ENCODE measurements around the gene VWF. TPM values are rescaled to one million over a fixed set of nuclear protein-coding genes. Genes with fewer than 3 reads are reported as not detected.
A peak's percentile ranks its signal among the peaks of the same experiment; 100 is the strongest.

VWF gene
- total RNA-seq, 1 donor from 2014 or later, result 0.70 TPM

GRCh38 chr12:6090803-6091202, 33.7 kb downstream of the VWF start:
- H3K4me3 Mint-ChIP-seq, result no peak overlapping the region

GRCh38 chr12:6088921-6089747, 35.3 kb downstream of the VWF start:
- peak overlapping the region; percentile 93 for H3K27ac Mint-ChIP-seq
- TF ChIP-seq, protein P1, sequence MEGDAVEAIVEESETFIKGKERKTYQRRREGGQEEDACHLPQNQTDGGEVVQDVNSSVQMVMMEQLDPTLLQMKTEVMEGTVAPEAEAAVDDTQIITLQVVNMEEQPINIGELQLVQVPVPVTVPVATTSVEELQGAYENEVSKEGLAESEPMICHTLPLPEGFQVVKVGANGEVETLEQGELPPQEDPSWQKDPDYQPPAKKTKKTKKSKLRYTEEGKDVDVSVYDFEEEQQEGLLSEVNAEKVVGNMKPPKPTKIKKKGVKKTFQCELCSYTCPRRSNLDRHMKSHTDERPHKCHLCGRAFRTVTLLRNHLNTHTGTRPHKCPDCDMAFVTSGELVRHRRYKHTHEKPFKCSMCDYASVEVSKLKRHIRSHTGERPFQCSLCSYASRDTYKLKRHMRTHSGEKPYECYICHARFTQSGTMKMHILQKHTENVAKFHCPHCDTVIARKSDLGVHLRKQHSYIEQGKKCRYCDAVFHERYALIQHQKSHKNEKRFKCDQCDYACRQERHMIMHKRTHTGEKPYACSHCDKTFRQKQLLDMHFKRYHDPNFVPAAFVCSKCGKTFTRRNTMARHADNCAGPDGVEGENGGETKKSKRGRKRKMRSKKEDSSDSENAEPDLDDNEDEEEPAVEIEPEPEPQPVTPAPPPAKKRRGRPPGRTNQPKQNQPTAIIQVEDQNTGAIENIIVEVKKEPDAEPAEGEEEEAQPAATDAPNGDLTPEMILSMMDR (conservative IDR thresholded peaks at IDR 0.05), result no peak
- peaks cover 24% of the 10 kb centered on the region for H3K4me1 Mint-ChIP-seq (ENCODE audit: unreplicated experiment)
- H3K9me3 Mint-ChIP-seq, result peaks cover 11% of the 10 kb centered on the region
- DNase-seq (ENCODE audit: extremely low spot score, unreplicated experiment), result no peak
- peak overlapping the region; percentile 72 for H3K4me3 Mint-ChIP-seq
- H3K27me3 Mint-ChIP-seq, result peaks cover 5% of the 10 kb centered on the region
- peaks cover 3% of the 10 kb centered on the region for H3K36me3 Mint-ChIP-seq

More at GRCh38 chr12:6090803-6091202, 33.7 kb downstream of the VWF start:
- TF ChIP-seq, protein P1 (conservative IDR thresholded peaks at IDR 0.05), result no peak
- Mint-ChIP-seq H3K36me3 (peaks cover 3% of the 10 kb centered on the region), H3K4me1 (ENCODE audit: unreplicated experiment) (peaks cover 20% of the 10 kb centered on the region), H3K27me3 (peaks cover 5% of the 10 kb centered on the region), H3K9me3 (peaks cover 11% of the 10 kb centered on the region), H3K27ac (peak overlapping the region; percentile 66)
- no peak for DNase-seq (ENCODE audit: extremely low spot score, unreplicated experiment)

DNA sequence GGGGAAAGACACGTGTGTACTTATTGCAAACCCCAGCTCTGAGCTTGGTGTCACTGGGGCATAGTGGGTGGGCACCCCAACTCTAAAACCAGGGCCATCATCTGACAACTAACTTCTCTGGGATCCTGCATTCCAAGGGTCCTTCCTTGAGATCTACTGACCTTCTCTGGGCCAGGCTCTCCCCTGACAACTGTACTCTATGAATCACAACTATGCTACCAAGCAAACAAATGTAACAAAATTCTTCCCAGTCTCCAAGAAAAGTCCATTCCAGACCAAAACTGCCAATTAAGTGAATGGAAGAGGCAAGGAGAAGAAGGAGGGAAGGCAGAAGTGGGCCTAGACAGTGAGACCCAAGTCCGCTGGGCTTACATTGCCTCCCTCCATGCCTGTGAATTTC, 38.2 kb downstream of the VWF start:
- TF ChIP-seq, protein P1 (conservative IDR thresholded peaks at IDR 0.05), result no peak
- H3K4me1 Mint-ChIP-seq (ENCODE audit: unreplicated experiment), result peaks cover 30% of the 10 kb centered on the region
- H3K36me3 Mint-ChIP-seq, result peaks cover 3% of the 10 kb centered on the region
- H3K4me3 Mint-ChIP-seq, result no peak overlapping the region
- no peak for DNase-seq (ENCODE audit: extremely low spot score, unreplicated experiment)
- H3K27me3 Mint-ChIP-seq, result peaks cover 2% of the 10 kb centered on the region
- peaks cover 8% of the 10 kb centered on the region for H3K9me3 Mint-ChIP-seq
- peak overlapping the region; percentile 3 for H3K27ac Mint-ChIP-seq

DNA sequence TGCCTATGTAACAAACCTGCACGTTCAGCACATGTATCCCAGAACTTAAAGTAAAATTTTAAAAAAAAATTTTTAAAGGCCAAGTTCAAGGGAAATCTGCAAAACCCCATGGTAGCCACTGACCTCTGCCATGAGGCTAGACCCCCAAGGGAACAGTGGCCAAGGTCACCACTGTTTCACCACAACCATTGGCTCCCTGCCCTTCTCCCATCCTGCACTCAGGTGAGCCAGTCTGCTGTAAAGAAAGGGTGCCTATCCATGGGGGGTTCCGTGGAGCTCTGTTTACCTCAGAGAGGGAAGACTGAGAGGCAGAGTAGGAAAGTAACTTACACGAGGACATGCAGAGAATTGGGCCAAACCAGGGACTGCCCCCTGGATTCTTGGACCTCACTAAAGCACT, 38.6 kb downstream of the VWF start:
- no peak overlapping the region for H3K4me3 Mint-ChIP-seq
- H3K36me3 Mint-ChIP-seq, result peaks cover 3% of the 10 kb centered on the region
- TF ChIP-seq, protein P1 (conservative IDR thresholded peaks at IDR 0.05), result no peak
- peaks cover 2% of the 10 kb centered on the region for H3K27me3 Mint-ChIP-seq
- DNase-seq (ENCODE audit: extremely low spot score, unreplicated experiment), result no peak
- peaks cover 30% of the 10 kb centered on the region for H3K4me1 Mint-ChIP-seq (ENCODE audit: unreplicated experiment)
- H3K9me3 Mint-ChIP-seq, result peaks cover 8% of the 10 kb centered on the region
- H3K27ac Mint-ChIP-seq, result peak overlapping the region; percentile 3

- Mint-ChIP-seq H3K4me3 (peak overlapping the region; percentile 69), H3K36me3 (peaks cover 3% of the 10 kb centered on the region), H3K9me3 (peaks cover 8% of the 10 kb centered on the region), H3K27ac (peak overlapping the region; percentile 91), H3K27me3 (peaks cover 4% of the 10 kb centered on the region), H3K4me1 (ENCODE audit: unreplicated experiment) (peaks cover 30% of the 10 kb centered on the region)
- TF ChIP-seq, protein P1 (conservative IDR thresholded peaks at IDR 0.05), result no peak
- DNase-seq (ENCODE audit: extremely low spot score, unreplicated experiment), result no peak
Measured at GRCh38 chr12:6084969-6085450, 39.5 kb downstream of the VWF start.
